T-helper 17 cell (primary cell): ENCODE data around the gene ZNRF2. TPM values are rescaled to one million over a fixed set of nuclear protein-coding genes. Genes with fewer than 3 reads are reported as not detected.

ENCODE experiments used
- ATAC-seq: fragments of 150-1000 bp; cut with Tn5 transposase; 2 replicates; pipeline ENCODE4 v1.10.0; 2021; ENCODE audit warnings: mild to moderate bottlenecking, moderate library complexity
- DNase-seq, 3 donors: peaks; one replicate each; pipeline versions ENCODE4 v3.0.0 to v3.0.0-alpha.2; 2020 to 2021
- H3K9me3 ChIP-seq: one replicate; pipeline ENCODE4 v1.7.0; 2013; ENCODE audit warnings: low read length, mild to moderate bottlenecking; ENCODE audit not compliant: control insufficient read depth, poor library complexity, severe bottlenecking
- H3K27ac Mint-ChIP-seq: one replicate; pipeline ENCODE4 v1.8.0; 2022; ENCODE audit warnings: mild to moderate bottlenecking, moderate library complexity, mixed read lengths
- H3K27me3 Mint-ChIP-seq: one replicate; pipeline ENCODE4 v1.8.0; 2022; ENCODE audit warnings: mixed read lengths
- H3K36me3 Mint-ChIP-seq: one replicate; pipeline ENCODE4 v1.8.0; 2022; ENCODE audit warnings: low read depth, mixed read lengths
- H3K4me1 Mint-ChIP-seq: one replicate; pipeline ENCODE4 v1.8.0; 2022; ENCODE audit warnings: mild to moderate bottlenecking, mixed read lengths
- H3K4me3 Mint-ChIP-seq: one replicate; pipeline ENCODE4 v1.8.0; 2022; ENCODE audit warnings: mild to moderate bottlenecking, moderate library complexity, mixed read lengths
- total RNA-seq, 4 donors: library from RNA in 2 of 4; stranded (reverse) in 2 of 4; gene quantifications; one replicate each; pipeline ENCODE4 v1.2.3 and lab custom pipeline; 2022 to 2026

Gene ZNRF2
- total RNA-seq, 2 donors from 2014 or later: 26.8 to 31.6 TPM

GRCh38 chr7:30405179-30405578 lies 120.8 kb downstream of the ZNRF2 start:
- ATAC-seq: no peak
- H3K9me3 ChIP-seq: no peaks in the 10 kb centered on the region
- H3K4me1 Mint-ChIP-seq: peaks cover 7% of the 10 kb centered on the region
- no peaks in the 10 kb centered on the region for H3K27me3 Mint-ChIP-seq
- no peaks in the 10 kb centered on the region for H3K36me3 Mint-ChIP-seq
- no peak for DNase-seq
- no peak overlapping the region for H3K4me3 Mint-ChIP-seq
- H3K27ac Mint-ChIP-seq: no peak overlapping the region

DNA sequence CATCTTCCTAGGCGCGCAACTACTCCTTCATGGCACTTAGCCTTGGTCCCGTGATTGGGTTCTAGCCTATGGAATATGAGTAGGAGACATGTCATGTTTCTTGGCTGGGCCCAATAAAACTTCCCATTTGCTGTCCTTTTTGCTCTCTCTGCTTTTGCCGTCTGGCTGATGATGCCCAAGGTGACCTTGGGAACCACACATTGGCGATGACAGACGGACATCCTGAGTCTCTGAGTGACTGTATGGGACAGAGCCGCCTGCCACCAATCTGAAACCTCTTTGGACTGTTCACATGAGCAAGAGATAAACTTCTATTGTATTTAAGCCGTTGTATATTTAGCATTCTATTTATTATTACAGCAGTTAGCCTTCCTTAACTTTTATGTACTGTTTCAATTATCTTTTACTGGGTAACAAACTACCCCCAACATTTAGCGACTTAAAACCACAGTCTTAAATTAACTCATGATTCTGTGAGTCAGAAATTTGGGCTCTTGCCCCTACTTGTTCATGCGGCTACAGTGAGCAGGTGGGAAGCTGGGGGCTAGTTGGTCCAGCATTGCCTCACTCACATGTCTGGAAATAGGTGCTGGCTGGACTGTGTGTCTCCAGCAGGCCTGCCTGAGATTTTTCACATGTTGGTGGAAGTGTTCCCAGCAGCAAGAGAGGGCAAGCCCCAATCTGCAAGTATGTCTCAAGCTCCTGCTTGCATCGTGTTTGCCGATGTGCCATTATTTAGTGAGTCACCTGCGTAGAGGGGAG lies 122.4 kb downstream of the ZNRF2 start:
- ATAC-seq (no peak), DNase-seq (no peak)
- Mint-ChIP-seq H3K4me3 (no peak overlapping the region), H3K27me3 (no peaks in the 10 kb centered on the region), H3K4me1 (peaks cover 4% of the 10 kb centered on the region), H3K36me3 (no peaks in the 10 kb centered on the region), H3K27ac (no peak overlapping the region)
- no peaks in the 10 kb centered on the region for H3K9me3 ChIP-seq

- Mint-ChIP-seq H3K4me3 (no peak overlapping the region), H3K36me3 (no peaks in the 10 kb centered on the region), H3K27me3 (no peaks in the 10 kb centered on the region), H3K27ac (no peak overlapping the region), H3K4me1 (peaks cover 2% of the 10 kb centered on the region)
- DNase-seq (no peak), ATAC-seq (no peak)
- no peaks in the 10 kb centered on the region for H3K9me3 ChIP-seq
These were observed 126.8 kb downstream of the ZNRF2 start for GRCh38 chr7:30411173-30411572.

DNA sequence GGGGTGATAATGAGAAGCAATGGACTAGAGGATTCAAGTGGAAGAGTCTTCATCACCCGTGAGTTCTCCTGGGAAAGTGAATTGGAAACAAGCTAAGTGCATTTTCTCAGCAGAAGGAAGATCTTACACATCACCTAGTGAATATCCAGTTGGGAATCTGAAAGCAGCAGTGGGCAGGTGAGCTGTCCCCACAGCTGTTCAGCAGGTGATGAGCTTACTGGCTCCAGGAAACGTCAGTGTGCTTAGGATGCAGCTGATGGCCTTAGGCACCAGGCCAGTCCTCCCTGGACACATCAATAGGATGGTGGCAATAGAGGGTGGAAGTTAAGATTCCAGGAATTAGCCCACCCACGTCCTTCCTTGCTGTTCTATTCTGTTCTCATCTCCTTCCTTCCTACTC lies 127.5 kb downstream of the ZNRF2 start:
- no peak for ATAC-seq
- Mint-ChIP-seq H3K36me3 (no peaks in the 10 kb centered on the region), H3K27me3 (no peaks in the 10 kb centered on the region), H3K4me3 (no peak overlapping the region), H3K4me1 (peaks cover 2% of the 10 kb centered on the region), H3K27ac (no peak overlapping the region)
- no peak for DNase-seq
- H3K9me3 ChIP-seq: no peaks in the 10 kb centered on the region

DNA sequence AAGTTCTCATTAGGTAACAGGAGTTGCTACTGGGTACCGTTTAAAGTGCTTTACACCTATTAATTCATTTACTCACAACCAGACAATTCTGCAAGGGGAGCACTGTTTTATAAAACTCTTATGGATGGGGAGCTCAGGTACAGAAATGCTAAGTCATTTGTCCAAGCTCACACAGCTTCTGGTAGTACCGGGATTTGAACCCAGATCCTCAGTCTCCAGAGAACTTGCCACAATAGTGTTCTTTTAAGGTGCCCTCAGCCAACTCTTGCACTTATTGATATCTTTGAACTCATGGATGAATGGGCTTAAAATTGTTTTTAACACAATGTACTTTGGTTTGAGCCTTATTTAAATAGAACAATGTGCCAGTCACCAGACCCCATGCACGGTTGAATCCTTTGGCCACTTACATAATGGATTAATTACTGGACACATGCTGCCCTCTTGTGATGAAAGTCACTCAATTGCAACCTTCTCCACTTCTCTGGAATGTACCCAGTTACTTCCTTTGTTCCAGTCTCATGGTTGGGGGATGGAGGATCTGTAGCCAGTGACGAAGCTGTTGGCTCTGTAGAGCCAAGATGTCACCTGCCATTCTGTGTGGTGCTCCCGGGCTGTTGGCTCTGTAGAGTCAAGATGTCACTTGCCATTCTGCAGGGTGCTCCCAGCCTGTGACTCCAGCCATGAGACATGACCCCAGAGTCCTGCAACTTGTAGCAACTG lies 128.5 kb downstream of the ZNRF2 start:
- no peak overlapping the region for H3K4me3 Mint-ChIP-seq
- no peaks in the 10 kb centered on the region for H3K9me3 ChIP-seq
- no peak for DNase-seq
- no peaks in the 10 kb centered on the region for H3K27me3 Mint-ChIP-seq
- ATAC-seq: no peak
- no peaks in the 10 kb centered on the region for H3K36me3 Mint-ChIP-seq
- no peak overlapping the region for H3K27ac Mint-ChIP-seq
- peaks cover 2% of the 10 kb centered on the region for H3K4me1 Mint-ChIP-seq

DNA sequence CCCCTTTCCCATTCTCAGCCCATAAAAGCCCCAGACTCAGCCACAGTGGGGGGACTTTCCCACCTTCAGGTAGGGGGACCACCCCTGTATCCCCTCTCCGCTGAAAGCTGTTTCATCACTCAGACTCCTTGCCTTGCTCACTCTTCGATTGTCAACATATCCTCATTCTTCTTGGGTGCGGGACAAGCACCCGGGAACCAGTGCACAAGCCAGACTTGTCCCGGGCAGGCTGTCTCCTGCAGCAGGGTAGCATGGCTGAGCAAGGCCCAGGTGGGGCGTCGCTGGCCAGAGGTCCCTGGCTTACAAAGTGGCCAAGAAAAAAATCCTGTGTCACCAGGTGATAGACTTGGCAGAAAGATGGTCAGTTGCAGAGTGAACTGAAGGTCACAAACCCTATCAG lies 129.5 kb downstream of the ZNRF2 start:
- ATAC-seq (no peak), DNase-seq (no peak)
- H3K27me3 Mint-ChIP-seq: no peaks in the 10 kb centered on the region
- H3K4me1 Mint-ChIP-seq: peaks cover 2% of the 10 kb centered on the region
- no peaks in the 10 kb centered on the region for H3K9me3 ChIP-seq
- no peaks in the 10 kb centered on the region for H3K36me3 Mint-ChIP-seq
- H3K27ac Mint-ChIP-seq: no peak overlapping the region
- no peak overlapping the region for H3K4me3 Mint-ChIP-seq

Other genes with a start within 250 kb of the ZNRF2 start
- 10 to 100 TPM; 25.1 to 91.0 TPM for gene MTURN, start 149.6 kb upstream of the ZNRF2 start, total RNA-seq
- 10 to 100 TPM; 15.7 to 18.9 TPM for gene NOD1, start 194.2 kb downstream of the ZNRF2 start, total RNA-seq
- gene GGCT, start 220.2 kb downstream of the ZNRF2 start, total RNA-seq: 1 to 10 TPM; 8.4 to 9.6 TPM